Muscle of arm (tissue), 12 donors: ENCODE data around the gene LRRC3. TPM values are rescaled to one million over a fixed set of nuclear protein-coding genes. Genes with fewer than 3 reads are reported as not detected.

Experiments used
- DNase-seq: peaks from one replicate; pipeline ENCODE4 v3.0.0-alpha.2; 2013
- polyA plus RNA-seq, 12 donors: library from polyadenylated mRNA; unstranded; fragments of 120-200 nt; gene quantifications; one replicate each; pipeline ENCODE4 v1.2.1, GENCODE V29; 2013; ENCODE audit not compliant: insufficient read length in 12 of 12

Gene LRRC3
- polyA plus RNA-seq, 12 donors: 1.8 to 5.7 (median 2.4) TPM; not detected in 1

- no peak for DNase-seq
Measured at GRCh38 chr21:44456214-44456914, 1.1 kb downstream of the LRRC3 start.

GRCh38 chr21:44456915-44457736 is 1.8 kb downstream of the LRRC3 start:
- DNase-seq: no peak

DNA sequence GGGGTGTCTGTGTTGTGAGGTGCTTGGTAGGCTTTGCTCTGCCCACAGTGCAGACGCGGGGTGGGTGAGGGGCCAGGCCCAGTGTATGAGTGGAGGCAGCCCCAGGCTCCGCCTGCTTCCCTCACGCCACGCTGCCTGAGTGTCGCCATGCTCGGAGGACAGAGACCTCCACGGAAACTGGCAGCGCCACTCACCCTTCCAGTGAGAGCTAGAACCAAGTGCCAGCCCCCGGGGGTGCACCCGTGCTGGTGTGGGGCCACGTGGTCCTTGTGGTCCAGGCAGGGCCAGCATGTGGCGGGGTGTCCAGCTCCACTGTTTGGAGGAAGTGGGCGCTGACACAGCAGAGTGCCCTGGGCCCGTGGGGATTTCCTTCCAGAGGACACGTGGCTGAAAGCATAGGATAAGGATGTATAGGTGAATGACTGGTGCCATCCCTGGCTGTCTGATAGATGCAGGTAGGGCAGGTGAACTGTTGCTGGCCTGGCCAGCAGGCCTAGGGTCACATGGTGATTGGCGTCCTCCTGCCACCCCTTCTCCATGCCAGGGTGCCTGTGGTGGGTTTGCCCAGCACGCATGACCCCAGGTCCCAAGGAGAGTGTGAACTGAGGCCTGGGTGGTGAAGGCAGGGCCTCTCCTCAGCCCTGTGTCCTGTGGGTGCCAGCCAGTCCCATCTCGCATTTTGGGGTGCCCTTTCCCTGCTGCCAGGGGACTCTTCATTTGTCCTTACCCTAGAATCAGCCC is 3.8 kb downstream of the LRRC3 start:
- DNase-seq: no peak

- DNase-seq: no peak
Measured at GRCh38 chr21:44459712-44460440, 4.6 kb downstream of the LRRC3 start.

- DNase-seq: no peak
Measured at GRCh38 chr21:44460441-44460755, 5.1 kb downstream of the LRRC3 start.

DNA sequence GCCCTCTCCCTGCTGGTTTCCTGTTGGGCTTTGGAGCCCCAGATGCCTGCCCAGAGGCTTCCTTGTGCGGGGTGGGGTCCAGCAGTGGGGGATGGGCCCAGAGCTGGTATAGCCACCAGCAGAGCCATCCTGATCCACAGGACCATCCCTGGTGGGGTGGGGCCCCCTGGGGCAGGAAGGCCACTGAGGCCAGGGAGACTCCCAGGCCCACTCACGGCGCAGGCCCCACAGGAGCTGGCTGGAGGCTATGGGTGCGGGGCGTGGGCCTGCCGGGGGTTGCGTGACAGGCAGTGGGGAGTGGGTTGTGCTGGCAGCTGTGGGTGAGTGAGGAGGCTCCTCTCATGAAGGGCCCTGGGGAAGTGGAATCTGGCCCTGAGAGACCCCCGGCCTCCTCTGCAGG is 5.7 kb downstream of the LRRC3 start:
- no peak for DNase-seq

- DNase-seq: peak; percentile 56
Measured at GRCh38 chr21:44461464-44462001, 6.2 kb downstream of the LRRC3 start.

GRCh38 chr21:44462086-44462833 is 7.0 kb downstream of the LRRC3 start:
- DNase-seq: no peak

DNA sequence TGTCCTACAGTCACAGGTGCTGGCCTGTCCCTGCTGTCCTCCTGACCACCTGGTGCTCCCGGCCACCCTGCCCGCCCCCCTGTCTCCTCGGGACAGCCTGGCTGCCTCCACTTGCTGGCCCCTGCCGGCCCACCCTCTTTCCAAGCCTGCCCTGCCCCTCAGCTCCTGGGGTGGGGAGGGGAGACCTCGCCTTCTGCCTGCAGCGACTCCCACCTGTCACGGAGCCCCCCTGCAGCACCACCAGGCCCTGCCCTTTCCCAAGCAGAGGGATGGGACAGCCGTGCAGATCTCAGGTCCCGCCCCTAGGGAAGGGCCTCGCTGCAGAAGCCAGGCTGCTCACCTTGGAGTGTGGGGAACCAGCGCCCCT is 7.5 kb downstream of the LRRC3 start:
- DNase-seq: no peak

- DNase-seq: peak; percentile 40
Measured at GRCh38 chr21:44463724-44464123, 8.4 kb downstream of the LRRC3 start.

GRCh38 chr21:44464351-44464750 is 9.0 kb downstream of the LRRC3 start:
- DNase-seq: no peak

- DNase-seq: no peak
Measured at GRCh38 chr21:44466351-44466954, 11.1 kb downstream of the LRRC3 start.

- no peak for DNase-seq
Measured at GRCh38 chr21:44466996-44467858, 11.9 kb downstream of the LRRC3 start.

DNA sequence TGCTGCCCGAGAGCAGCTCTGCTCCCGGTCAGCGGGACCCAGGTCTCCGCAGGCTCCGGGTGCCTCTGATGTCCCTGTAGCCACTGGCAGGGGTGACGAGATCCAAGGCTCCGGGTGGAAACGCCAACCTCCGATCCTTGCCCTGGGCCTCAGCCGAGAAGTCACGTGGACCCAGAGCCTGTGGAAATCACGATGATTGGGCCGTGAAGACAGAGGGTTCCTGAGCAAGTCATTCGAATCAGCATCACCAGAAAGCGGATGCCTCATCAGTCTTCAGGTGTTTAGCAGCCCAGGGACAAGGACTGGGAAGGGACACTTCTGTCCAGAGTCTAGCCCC is 12.5 kb downstream of the LRRC3 start:
- no peak for DNase-seq

DNA sequence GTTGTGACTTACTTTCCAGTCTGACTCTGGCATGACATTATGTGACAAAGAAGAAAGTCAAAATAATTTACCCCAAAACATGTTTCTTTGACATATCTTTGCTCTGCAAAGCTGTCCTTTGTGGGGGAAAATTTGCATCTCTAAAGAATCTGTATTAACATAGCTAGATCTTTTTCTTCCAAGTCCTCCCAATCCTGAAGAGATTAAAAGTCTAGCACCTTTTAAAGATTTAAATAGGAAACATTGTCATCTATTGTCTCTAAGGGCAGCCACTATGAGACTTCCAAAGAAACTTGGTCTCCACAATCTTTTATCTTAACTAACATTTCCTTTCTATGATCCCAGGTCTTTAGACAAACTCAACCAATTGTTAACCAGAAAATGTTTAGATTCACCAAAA is 16.0 kb downstream of the LRRC3 start:
- DNase-seq: no peak

DNA sequence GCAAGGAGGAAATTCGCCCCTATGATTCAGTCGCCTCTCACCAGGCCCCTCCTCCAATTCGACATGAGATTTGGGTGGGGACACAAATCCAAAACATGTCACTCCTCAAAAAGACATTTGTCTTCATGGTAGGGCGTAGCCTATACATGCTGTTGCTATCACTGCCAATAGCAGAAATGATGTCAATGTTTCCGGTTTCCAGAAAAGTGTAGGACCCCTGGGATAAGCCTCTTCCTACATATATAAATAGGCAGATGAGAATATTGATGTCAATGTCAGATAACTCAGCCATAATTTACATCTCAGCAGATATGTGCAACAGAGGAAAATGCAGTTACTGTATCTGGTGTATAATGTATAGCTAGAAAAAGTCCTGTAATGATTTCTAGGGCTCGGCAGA is 16.7 kb downstream of the LRRC3 start:
- no peak for DNase-seq

DNA sequence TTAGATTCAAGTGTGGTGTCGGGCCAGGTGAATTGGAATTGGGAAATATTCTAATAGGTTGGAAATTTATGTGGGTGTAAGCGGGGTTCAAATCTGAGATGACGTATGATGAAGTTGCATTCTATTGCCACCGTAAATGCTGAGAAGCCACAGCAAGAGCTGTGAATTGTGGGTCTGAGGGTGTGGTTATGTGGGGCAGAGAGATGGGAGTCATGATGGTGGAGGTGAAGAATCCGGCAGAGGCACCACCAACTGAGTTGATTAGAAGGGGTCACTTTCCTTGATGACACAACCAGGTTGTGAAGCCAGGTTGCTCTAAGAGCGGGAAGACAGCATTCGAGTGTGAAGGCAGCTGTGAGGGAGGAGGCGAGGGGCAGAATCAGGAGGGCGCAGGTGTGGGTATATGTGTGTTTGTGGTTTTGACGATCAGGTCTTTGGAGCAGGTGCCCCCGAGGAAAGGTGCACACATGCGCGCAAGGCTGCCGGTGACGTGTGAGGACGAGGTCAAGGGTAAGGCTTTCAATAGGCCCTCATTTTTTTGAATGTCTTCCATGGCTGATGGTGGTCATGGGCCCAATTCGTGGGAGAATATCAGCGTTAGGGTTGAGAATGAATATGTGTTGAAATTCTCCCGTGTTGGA is 18.7 kb downstream of the LRRC3 start:
- DNase-seq: no peak

- DNase-seq: no peak
Measured at GRCh38 chr21:44475266-44475845, 20.0 kb downstream of the LRRC3 start.

DNA sequence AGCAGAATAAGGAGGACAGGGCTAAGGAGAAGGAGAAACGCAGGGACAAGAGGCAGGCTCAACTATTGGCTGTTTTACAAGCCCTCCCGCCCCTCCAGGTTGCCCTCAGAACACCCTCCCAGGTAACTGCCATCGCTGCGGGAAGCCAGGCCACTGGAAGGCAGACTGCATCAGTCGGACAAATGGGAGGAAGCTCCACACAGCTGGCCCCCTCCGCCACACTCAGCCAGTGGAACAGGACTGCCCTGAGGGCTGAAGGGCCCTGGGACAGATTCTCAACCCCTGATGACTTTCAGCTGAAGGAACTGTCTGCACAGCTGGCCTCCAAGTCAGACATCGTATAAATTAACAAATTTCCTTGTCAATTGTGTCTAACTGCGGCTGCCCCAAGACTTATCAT is 21.8 kb downstream of the LRRC3 start:
- no peak for DNase-seq
